GM23338 (cell line): ENCODE measurements around the gene TNNI3K. TPM values are rescaled to one million over a fixed set of nuclear protein-coding genes. Genes with fewer than 3 reads are reported as not detected.

Experiments
- ATAC-seq: fragments of 200-7000 bp; cut with Tn5 transposase; 3 replicates; pipeline ENCODE4 v1.9.1; 2020
- DNase-seq: peaks from one replicate; pipeline ENCODE4 v3.0.0-alpha.2; 2015; ENCODE audit warnings: low spot score
- H2AFZ ChIP-seq: fragments of 200-600 bp; sonication (generic); 2 replicates; pipeline ENCODE4 v1.8.0; 2016; ENCODE audit warnings: antibody characterized with exemption, mild to moderate bottlenecking, moderate library complexity
- H3F3A ChIP-seq: fragments of 200-600 bp; sonication (generic); replicated peaks from 2 replicates; pipeline ENCODE4 v1.8.0; 2017; ENCODE audit warnings: antibody characterized with exemption, mixed run types, low read depth
- H3K27ac ChIP-seq: fragments of 200-600 bp; sonication (generic); 2 replicates; pipeline ENCODE4 v1.6.1; 2016; ENCODE audit warnings: low read depth
- H3K27me3 ChIP-seq: fragments of 200-600 bp; sonication (generic); 2 replicates; pipeline ENCODE4 v1.8.0; 2016; ENCODE audit warnings: mild to moderate bottlenecking, mixed run types, moderate library complexity; ENCODE audit not compliant: insufficient read depth
- H3K36me3 ChIP-seq: fragments of 200-600 bp; sonication (generic); 2 replicates; pipeline ENCODE4 v1.8.0; 2016; ENCODE audit warnings: mild to moderate bottlenecking; ENCODE audit not compliant: insufficient read depth
- H3K4me1 ChIP-seq: fragments of 200-600 bp; sonication (generic); 2 replicates; pipeline ENCODE4 v1.8.0; 2016; ENCODE audit warnings: mild to moderate bottlenecking, moderate library complexity; ENCODE audit not compliant: insufficient read depth
- H3K4me2 ChIP-seq: fragments of 200-600 bp; sonication (generic); 2 replicates; pipeline ENCODE4 v1.7.1; 2017; ENCODE audit warnings: mixed run types
- H3K4me3 ChIP-seq: fragments of 200-600 bp; sonication (generic); 2 replicates; pipeline ENCODE4 v1.6.1; 2016; ENCODE audit warnings: mixed run types
- H3K79me2 ChIP-seq: fragments of 200-600 bp; sonication (generic); replicated peaks from 2 replicates; pipeline ENCODE4 v1.8.0; 2017; ENCODE audit warnings: mild to moderate bottlenecking; ENCODE audit not compliant: insufficient read depth
- H3K9me2 ChIP-seq: fragments of 200-600 bp; sonication (generic); 2 replicates; pipeline ENCODE4 v1.8.0; 2017; ENCODE audit not compliant: insufficient read depth
- H4K20me1 ChIP-seq: fragments of 200-600 bp; sonication (generic); replicated peaks from 2 replicates; pipeline ENCODE4 v1.8.0; 2017; ENCODE audit warnings: mild to moderate bottlenecking; ENCODE audit not compliant: insufficient read depth
- H3K27ac Mint-ChIP-seq: 2 replicates; pipeline ENCODE4 v1.8.0; 2020; ENCODE audit warnings: inconsistent platforms, mild to moderate bottlenecking, moderate library complexity, mixed read lengths
- H3K27me3 Mint-ChIP-seq: 3 replicates; pipeline ENCODE4 v1.8.0; 2022; ENCODE audit warnings: low read depth, mild to moderate bottlenecking, moderate library complexity, mixed read lengths, inconsistent platforms; ENCODE audit not compliant: insufficient read depth, poor library complexity
- H3K36me3 Mint-ChIP-seq: 3 replicates; pipeline ENCODE4 v1.8.0; 2021; ENCODE audit warnings: low read depth, mild to moderate bottlenecking, inconsistent platforms, moderate library complexity, mixed read lengths
- H3K4me1 Mint-ChIP-seq: 3 replicates; pipeline ENCODE4 v1.8.0; 2020; ENCODE audit warnings: mild to moderate bottlenecking, inconsistent platforms, mixed read lengths
- H3K4me3 Mint-ChIP-seq: 3 replicates; pipeline ENCODE4 v1.8.0; 2021; ENCODE audit warnings: moderate library complexity, mild to moderate bottlenecking, inconsistent platforms, mixed read lengths
- H3K9me3 Mint-ChIP-seq: 3 replicates; pipeline ENCODE4 v1.8.0; 2020; ENCODE audit warnings: moderate library complexity, mild to moderate bottlenecking, inconsistent platforms, mixed read lengths
- CREB1 ChIP-seq: fragments of 250-450 bp; sonication (Bioruptor Pico); IDR thresholded peaks from 2 replicates; pipeline ENCODE4 v1.5.0; 2020; ENCODE audit warnings: low read depth, mild to moderate bottlenecking, moderate library complexity
- CTCF ChIP-seq, 2 experiments: fragments of 200-600 bp in 1 of 2; sonication (generic) in 1 of 2; conservative IDR thresholded peaks; 2 replicates each; pipeline versions ENCODE4 v1.5.1 to v1.6.1; 2016 to 2017; ENCODE audit warnings: antibody characterized with exemption in 2 of 2, low read depth in 2 of 2, mild to moderate bottlenecking in 2 of 2, moderate library complexity in 1 of 2
- ETS1 ChIP-seq: IDR thresholded peaks from 2 replicates; pipeline ENCODE4 v1.6.1; 2016; ENCODE audit warnings: antibody characterized with exemption
- EZH2 ChIP-seq: fragments of 200-600 bp; sonication (generic); IDR thresholded peaks from one replicate; pipeline ENCODE4 v1.8.0; 2017; ENCODE audit warnings: antibody characterized with exemption, mild to moderate bottlenecking, low read depth; ENCODE audit not compliant: unreplicated experiment
- EZH2phosphoT487 ChIP-seq: fragments of 200-600 bp; sonication (generic); IDR thresholded peaks from one replicate; pipeline ENCODE4 v1.8.1; 2018; ENCODE audit warnings: antibody characterized with exemption; ENCODE audit not compliant: unreplicated experiment
- JUNB ChIP-seq: IDR thresholded peaks from one replicate; pipeline ENCODE4 v1.6.1; 2016; ENCODE audit warnings: antibody characterized with exemption; ENCODE audit not compliant: unreplicated experiment
- NANOG ChIP-seq: IDR thresholded peaks from 2 replicates; pipeline ENCODE4 v1.6.1; 2016; ENCODE audit warnings: antibody characterized with exemption, borderline replicate concordance
- POLR2AphosphoS5 ChIP-seq: IDR thresholded peaks from 2 replicates; pipeline ENCODE4 v1.6.1; 2016; ENCODE audit warnings: antibody characterized with exemption, low read depth
- STAT1 ChIP-seq: IDR thresholded peaks from one replicate; pipeline ENCODE4 v1.6.1; 2016; ENCODE audit warnings: antibody characterized with exemption; ENCODE audit not compliant: unreplicated experiment
- ZNF114 ChIP-seq: fragments of 250-450 bp; sonication (Bioruptor Pico); IDR thresholded peaks from 2 replicates; pipeline ENCODE4 v1.5.0; 2020; ENCODE audit warnings: mild to moderate bottlenecking, moderate library complexity
- ZNF331 ChIP-seq: fragments of 250-450 bp; sonication (Bioruptor Pico); IDR thresholded peaks from 2 replicates; pipeline ENCODE4 v1.5.0; 2020; ENCODE audit warnings: low read depth, mild to moderate bottlenecking, moderate library complexity
- ZNF462 ChIP-seq: fragments of 250-450 bp; sonication (Bioruptor Pico); IDR thresholded peaks from 2 replicates; pipeline ENCODE4 v1.5.0; 2020; ENCODE audit warnings: mild to moderate bottlenecking, moderate library complexity
- polyA plus RNA-seq: library from polyadenylated mRNA; unstranded; fragments of >200 nt; fragmentation: Nextera tagmentation; extraction: Ambion mirVana; gene quantifications from 2 replicates; pipeline ENCODE4 v1.2.1, GENCODE V29; 2016
- total RNA-seq: library from RNA; depleted of rRNA; stranded (reverse); fragments of >200 nt; shearing (Covaris generic); gene quantifications from 2 replicates; pipeline ENCODE4 v1.2.3, GENCODE V29; 2014

The TNNI3K gene
- total and polyA plus RNA-seq, 2 experiments from 2014 or later = not detected

GRCh38 chr1:74396462-74396861, 161.3 kb downstream of the TNNI3K start:
- Histone ChIP-seq H3K27ac (no peak overlapping the region), H3F3A (no peaks in the 10 kb centered on the region), H3K79me2 (no peaks in the 10 kb centered on the region), H3K27me3 (no peaks in the 10 kb centered on the region), H3K4me3 (no peak overlapping the region), H3K4me1 (no peaks in the 10 kb centered on the region), H3K9me2 (peaks cover 8% of the 10 kb centered on the region; the same call in 1 of the 2 replicates), H3K4me2 (no peak overlapping the region), H2AFZ (no peak overlapping the region), H3K36me3 (no peaks in the 10 kb centered on the region), H4K20me1 (no peaks in the 10 kb centered on the region)
- Mint-ChIP-seq H3K27ac (no peak overlapping the region), H3K9me3 (no peaks in the 10 kb centered on the region), H3K4me3 (no peak overlapping the region), H3K4me1 (peaks cover 18% of the 10 kb centered on the region), H3K36me3 (no peaks in the 10 kb centered on the region), H3K27me3 (peaks cover 2% of the 10 kb centered on the region)
- ATAC-seq (no peak), DNase-seq (no peak)
- no peak for TF ChIP-seq EZH2phosphoT487
- no peak for TF ChIP-seq NANOG

GRCh38 chr1:74396933-74397332, 161.7 kb downstream of the TNNI3K start:
- Histone ChIP-seq H3K4me2 (no peak overlapping the region), H3K36me3 (no peaks in the 10 kb centered on the region), H3K27ac (no peak overlapping the region), H3K27me3 (no peaks in the 10 kb centered on the region), H4K20me1 (no peaks in the 10 kb centered on the region), H3K4me1 (no peaks in the 10 kb centered on the region), H3F3A (no peaks in the 10 kb centered on the region), H3K9me2 (peaks cover 8% of the 10 kb centered on the region; the same call in 1 of the 2 replicates), H2AFZ (peak overlapping the region; percentile 84; the same call in 1 of the 2 replicates), H3K4me3 (no peak overlapping the region), H3K79me2 (no peaks in the 10 kb centered on the region)
- no peak overlapping the region for H3K4me3 Mint-ChIP-seq
- no peak for DNase-seq
- ATAC-seq = no peak
- H3K27me3 Mint-ChIP-seq = no peaks in the 10 kb centered on the region
- no peaks in the 10 kb centered on the region for H3K36me3 Mint-ChIP-seq
- no peak overlapping the region for H3K27ac Mint-ChIP-seq
- no peaks in the 10 kb centered on the region for H3K9me3 Mint-ChIP-seq
- peaks cover 16% of the 10 kb centered on the region; the same call in 2 of the 3 replicates for H3K4me1 Mint-ChIP-seq
- TF ChIP-seq POLR2AphosphoS5 (no peak), CTCF (conservative IDR thresholded peaks at IDR 0.05; ENCODE audit: low read depth in 2 of 2) (no peak), CREB1 (CRISPR knock-in tag) (no peak), STAT1 (no peak), ZNF331 (CRISPR knock-in tag) (no peak), EZH2 (no peak), ZNF114 (CRISPR knock-in tag) (no peak), ZNF462 (CRISPR knock-in tag) (no peak), JUNB (no peak), NANOG (no peak), EZH2phosphoT487 (no peak), ETS1 (no peak)
